ENCODE measurements around the gene TRPM2.
A peak's percentile ranks its signal among the peaks of the same experiment; 100 is the strongest.

TRPM2 gene

GRCh38 chr21:44444286-44444931 lies 91.0 kb downstream of the TRPM2 start:
- no peak for DNase-seq (ENCODE audit: low read depth, low spot score)

DNA sequence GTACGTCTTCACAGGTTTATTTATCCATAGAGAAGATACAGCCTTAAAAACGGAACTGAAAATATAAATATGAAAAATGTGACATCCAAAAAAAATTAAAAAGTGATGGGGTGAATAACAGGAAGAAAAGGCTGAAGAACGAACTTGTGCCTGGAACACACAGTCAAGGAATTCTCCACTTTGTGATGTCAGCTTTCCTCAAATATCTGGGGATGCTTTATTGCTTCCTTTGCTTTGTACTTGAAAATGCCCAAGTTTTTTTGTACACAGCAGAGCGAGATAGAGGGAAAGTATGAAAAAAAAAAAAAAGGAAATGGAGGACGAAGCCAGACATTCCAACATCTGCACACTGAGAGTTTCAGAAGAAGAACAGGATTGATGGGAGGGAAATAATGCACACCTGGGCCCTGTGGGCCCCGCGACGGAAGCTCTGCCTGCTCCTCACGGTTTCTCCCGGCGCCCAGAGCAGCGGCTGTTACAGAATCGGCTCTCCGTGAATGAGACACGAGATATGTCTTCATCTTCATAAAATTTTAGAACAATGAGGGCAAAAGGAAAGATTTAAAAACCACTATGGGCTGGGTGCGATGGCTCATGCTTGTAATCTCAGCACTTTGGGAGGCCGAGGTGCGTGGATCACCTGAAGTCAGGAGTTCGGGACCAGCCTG lies 91.9 kb downstream of the TRPM2 start:
- no peak for DNase-seq (ENCODE audit: low read depth, low spot score)

- no peak for DNase-seq (ENCODE audit: low read depth, low spot score)
These were observed 95.3 kb downstream of the TRPM2 start for GRCh38 chr21:44448651-44449131.

GRCh38 chr21:44449473-44450363 lies 96.3 kb downstream of the TRPM2 start:
- DNase-seq (ENCODE audit: low read depth, low spot score) = no peak

GRCh38 chr21:44450402-44450801 lies 97.0 kb downstream of the TRPM2 start:
- no peak for DNase-seq (ENCODE audit: low read depth, low spot score)

DNA sequence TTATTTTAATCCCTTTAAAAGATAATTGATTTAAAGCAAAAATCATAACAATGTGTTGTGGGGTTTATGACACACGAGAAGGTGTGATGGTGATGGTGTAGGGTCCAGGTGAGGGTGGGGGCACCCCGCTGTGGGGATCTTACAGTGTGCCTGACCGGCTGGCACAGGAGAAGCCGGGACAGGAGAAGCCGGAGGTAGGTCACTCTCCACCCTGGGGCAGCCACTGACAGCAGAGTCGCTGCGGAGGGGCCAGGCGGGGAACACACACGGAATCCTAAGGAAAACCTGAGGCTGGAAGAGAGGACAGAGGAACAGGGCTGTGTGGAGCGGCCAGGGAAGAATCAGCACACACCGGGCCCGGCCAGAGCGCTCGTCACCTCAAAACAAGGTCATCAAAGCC lies 97.6 kb downstream of the TRPM2 start:
- no peak for DNase-seq (ENCODE audit: low read depth, low spot score)

GRCh38 chr21:44453120-44453519 lies 99.7 kb downstream of the TRPM2 start:
- DNase-seq (ENCODE audit: low read depth, low spot score) = no peak

- no peak for DNase-seq (ENCODE audit: low read depth, low spot score)
These were observed 100.6 kb downstream of the TRPM2 start for GRCh38 chr21:44454058-44454457.

GRCh38 chr21:44454747-44455523 lies 101.5 kb downstream of the TRPM2 start, which contains the start of gene LRRC3:
LRRC3 (plus strand) TSS chr21:44455510; CDS start chr21:44456645, 1,135 bp downstream.
- peak; percentile 47 for DNase-seq (ENCODE audit: low read depth, low spot score)

GRCh38 chr21:44455524-44456213 lies 102.2 kb downstream of the TRPM2 start:
- DNase-seq (ENCODE audit: low read depth, low spot score) = no peak

GRCh38 chr21:44456214-44456914 lies 102.9 kb downstream of the TRPM2 start:
- no peak for DNase-seq (ENCODE audit: low read depth, low spot score)

- no peak for DNase-seq (ENCODE audit: low read depth, low spot score)
These were observed 103.7 kb downstream of the TRPM2 start for GRCh38 chr21:44456915-44457736.

- no peak for DNase-seq (ENCODE audit: low read depth, low spot score)
These were observed 105.7 kb downstream of the TRPM2 start for GRCh38 chr21:44458971-44459711.

GRCh38 chr21:44459712-44460440 lies 106.5 kb downstream of the TRPM2 start:
- DNase-seq (ENCODE audit: low read depth, low spot score) = no peak

GRCh38 chr21:44460441-44460755 lies 107.0 kb downstream of the TRPM2 start:
- DNase-seq (ENCODE audit: low read depth, low spot score) = no peak

DNA sequence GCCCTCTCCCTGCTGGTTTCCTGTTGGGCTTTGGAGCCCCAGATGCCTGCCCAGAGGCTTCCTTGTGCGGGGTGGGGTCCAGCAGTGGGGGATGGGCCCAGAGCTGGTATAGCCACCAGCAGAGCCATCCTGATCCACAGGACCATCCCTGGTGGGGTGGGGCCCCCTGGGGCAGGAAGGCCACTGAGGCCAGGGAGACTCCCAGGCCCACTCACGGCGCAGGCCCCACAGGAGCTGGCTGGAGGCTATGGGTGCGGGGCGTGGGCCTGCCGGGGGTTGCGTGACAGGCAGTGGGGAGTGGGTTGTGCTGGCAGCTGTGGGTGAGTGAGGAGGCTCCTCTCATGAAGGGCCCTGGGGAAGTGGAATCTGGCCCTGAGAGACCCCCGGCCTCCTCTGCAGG lies 107.6 kb downstream of the TRPM2 start:
- DNase-seq (ENCODE audit: low read depth, low spot score) = no peak

GRCh38 chr21:44461464-44462001 lies 108.1 kb downstream of the TRPM2 start:
- DNase-seq (ENCODE audit: low read depth, low spot score) = no peak
